WTC11 (cell line): ENCODE measurements around the gene TMEM131L. TPM values are rescaled to one million over a fixed set of nuclear protein-coding genes. Genes with fewer than 3 reads are reported as not detected.

Source experiments
- ATAC-seq: fragments of 200-7000 bp; cut with Tn5 transposase; 2 replicates; pipeline ENCODE4 v1.10.0; 2021; ENCODE audit warnings: mild to moderate bottlenecking, moderate library complexity
- CTCF ChIA-PET: fragments of 300-600 bp; sonication (Branson Sonifier 250); formaldehyde crosslinking; loops from one replicate; lab custom pipeline; 2021; ENCODE audit warnings: antibody characterized with exemption; lab: Charles Lee
- POLR2A ChIA-PET: fragments of 350-600 bp; sonication (Branson Sonifier 250); formaldehyde crosslinking; loops from one replicate; lab custom pipeline; 2021; ENCODE audit warnings: antibody characterized with exemption; lab: Charles Lee
- DNase-seq: peaks from one replicate; pipeline ENCODE4 v3.0.0; 2021; ENCODE audit warnings: low spot score
- H3K27ac Mint-ChIP-seq: 2 replicates; pipeline ENCODE4 v1.8.0; 2021; ENCODE audit warnings: mixed read lengths
- H3K27me3 Mint-ChIP-seq: 2 replicates; pipeline ENCODE4 v1.8.0; 2021; ENCODE audit warnings: low read depth, mild to moderate bottlenecking, moderate library complexity, mixed read lengths
- H3K36me3 Mint-ChIP-seq: 2 replicates; pipeline ENCODE4 v1.8.0; 2021; ENCODE audit warnings: mixed read lengths
- H3K4me1 Mint-ChIP-seq: 2 replicates; pipeline ENCODE4 v1.8.0; 2022; ENCODE audit warnings: mixed read lengths
- H3K4me3 Mint-ChIP-seq: 2 replicates; pipeline ENCODE4 v1.8.0; 2021; ENCODE audit warnings: mild to moderate bottlenecking, moderate library complexity, mixed read lengths
- H3K9me3 Mint-ChIP-seq: 2 replicates; pipeline ENCODE4 v1.8.0; 2021; ENCODE audit warnings: mixed read lengths
- CDX4 ChIP-seq: fragments of 250-450 bp; sonication (Bioruptor Pico); IDR thresholded peaks from 2 replicates; pipeline ENCODE4 v1.9.0; 2021; ENCODE audit warnings: moderate library complexity, mild to moderate bottlenecking, inconsistent platforms, borderline replicate concordance
- CREM ChIP-seq: sonication (generic); formaldehyde crosslinking; IDR thresholded peaks from 2 replicates; pipeline ENCODE4 v1.8.1; 2022; ENCODE audit warnings: mild to moderate bottlenecking, missing genetic modification reagents, moderate library complexity
- E2F1 ChIP-seq: sonication (generic); formaldehyde crosslinking; IDR thresholded peaks from 2 replicates; pipeline ENCODE4 v1.8.0; 2022; ENCODE audit warnings: mild to moderate bottlenecking, missing genetic modification reagents
- GABPB1 ChIP-seq: sonication (generic); formaldehyde crosslinking; IDR thresholded peaks from 2 replicates; pipeline ENCODE4 v1.8.1; 2023; ENCODE audit warnings: mild to moderate bottlenecking, missing genetic modification reagents
- HMGA2 ChIP-seq: fragments of 250-450 bp; sonication (Bioruptor Pico); IDR thresholded peaks from 2 replicates; pipeline ENCODE4 v1.4.0; 2021; ENCODE audit warnings: mild to moderate bottlenecking, moderate library complexity
- JUN ChIP-seq: sonication (generic); formaldehyde crosslinking; IDR thresholded peaks from 2 replicates; pipeline ENCODE4 v1.8.0; 2023; ENCODE audit warnings: mild to moderate bottlenecking, missing genetic modification reagents
- MXD4 ChIP-seq: fragments of 250-450 bp; sonication (Bioruptor Pico); IDR thresholded peaks from 2 replicates; pipeline ENCODE4 v1.8.0; 2021; ENCODE audit warnings: mild to moderate bottlenecking, moderate library complexity, borderline replicate concordance
- OVOL2 ChIP-seq: fragments of 250-450 bp; sonication (Bioruptor Pico); IDR thresholded peaks from 2 replicates; pipeline ENCODE4 v1.9.0; 2021; ENCODE audit warnings: mild to moderate bottlenecking, borderline replicate concordance
- SP1 ChIP-seq: sonication (generic); formaldehyde crosslinking; conservative IDR thresholded peaks from 2 replicates; pipeline ENCODE4 v1.8.1; 2022; ENCODE audit warnings: missing genetic modification reagents
- TEAD1 ChIP-seq: sonication (generic); formaldehyde crosslinking; IDR thresholded peaks from 2 replicates; pipeline ENCODE4 v1.8.0; 2022; ENCODE audit warnings: mild to moderate bottlenecking, missing genetic modification reagents
- TEAD4 ChIP-seq: sonication (generic); formaldehyde crosslinking; IDR thresholded peaks from 2 replicates; pipeline ENCODE4 v1.8.0; 2022; ENCODE audit warnings: mild to moderate bottlenecking, missing genetic modification reagents
- ZBTB21 ChIP-seq: sonication (generic); formaldehyde crosslinking; IDR thresholded peaks from 2 replicates; pipeline ENCODE4 v1.8.1; 2023; ENCODE audit warnings: mild to moderate bottlenecking, missing genetic modification reagents, borderline replicate concordance
- ZNF281 ChIP-seq: sonication (generic); formaldehyde crosslinking; IDR thresholded peaks from 2 replicates; pipeline ENCODE4 v1.8.0; 2023; ENCODE audit warnings: mild to moderate bottlenecking, missing genetic modification reagents
- ZNF396 ChIP-seq: fragments of 250-450 bp; sonication (Bioruptor Pico); IDR thresholded peaks from 2 replicates; pipeline ENCODE4 v1.8.0; 2021; ENCODE audit warnings: mild to moderate bottlenecking, moderate library complexity, borderline replicate concordance
- ZNF423 ChIP-seq: fragments of 250-450 bp; sonication (Bioruptor Pico); IDR thresholded peaks from 2 replicates; pipeline ENCODE4 v2.1.2; 2022; ENCODE audit warnings: mild to moderate bottlenecking, moderate library complexity
- ZNF425 ChIP-seq: fragments of 250-450 bp; sonication (Bioruptor Pico); conservative IDR thresholded peaks from 2 replicates; pipeline ENCODE4 v1.9.0; 2021; ENCODE audit warnings: mild to moderate bottlenecking
- ZNF532 ChIP-seq: fragments of 250-450 bp; sonication (Bioruptor Pico); IDR thresholded peaks from 2 replicates; pipeline ENCODE4 v1.9.0; 2021; ENCODE audit warnings: mild to moderate bottlenecking, borderline replicate concordance
- total RNA-seq: library from RNA; stranded (reverse); gene quantifications from 3 replicates; pipeline ENCODE4 v1.2.3, GENCODE V29; 2021

The TMEM131L gene
- total RNA-seq, 1 experiment from 2014 or later: 26.7 TPM

- no peak overlapping the region; the same call in 1 of the 2 replicates for H3K27ac Mint-ChIP-seq
- CTCF ChIA-PET: interaction anchor here (0.7 to 2.7 kb wide), 6 partner anchors 10 to 399 kb away, joined by 4 to 14 read pairs (median 5); partner anchors contain the start of gene TMEM131L
- H3K27me3 Mint-ChIP-seq: no peaks in the 10 kb centered on the region
- H3K4me1 Mint-ChIP-seq: peaks cover 50% of the 10 kb centered on the region
- H3K36me3 Mint-ChIP-seq: 0 out of 2 replicates have a peak, but pooled peaks cover 5% of the 10 kb centered on the region
- DNase-seq: no peak
- no peak overlapping the region for H3K4me3 Mint-ChIP-seq
- TF ChIP-seq SP1 (no peak), E2F1 (no peak), ZNF423 (no peak), ZNF396 (CRISPR knock-in tag) (no peak), TEAD1 (no peak), TEAD4 (CRISPR knock-in tag) (no peak), JUN (CRISPR knock-in tag) (no peak), CREM (CRISPR knock-in tag) (no peak), ZNF281 (CRISPR knock-in tag) (no peak), HMGA2 (CRISPR knock-in tag) (no peak), ZNF532 (CRISPR knock-in tag) (no peak), CDX4 (no peak), ZNF425 (CRISPR knock-in tag) (no peak), GABPB1 (CRISPR knock-in tag) (no peak), ZBTB21 (CRISPR knock-in tag) (no peak), OVOL2 (CRISPR knock-in tag) (no peak), MXD4 (CRISPR knock-in tag) (no peak)
- TF ChIP-seq, all 79 proteins: peak for 0
- H3K9me3 Mint-ChIP-seq: no peaks in the 10 kb centered on the region
- ATAC-seq: no peak
- POLR2A ChIA-PET: interaction anchor here (1.4 kb wide), 1 partner anchor 11 kb away, joined by 5 read pairs; no protein-coding TSS in a partner anchor
Measured at GRCh38 chr4:153542131-153542530, 76.0 kb downstream of the TMEM131L start.
